HEK293 (cell line): ENCODE results near the gene DDX27.

ENCODE experiments used
- CTCF ChIA-PET: fragments of 350-600 bp; formaldehyde crosslinking; extraction: SDS; loops from one replicate; lab custom pipeline; 2021; ENCODE audit warnings: antibody characterized with exemption; lab: Yijun Ruan, JAX
- POLR2A ChIA-PET: fragments of 300-600 bp; formaldehyde crosslinking; extraction: SDS; loops from one replicate; lab custom pipeline; 2020; ENCODE audit warnings: antibody characterized with exemption, inconsistent platforms; lab: Yijun Ruan, JAX
- H3K27ac ChIP-seq: fragments of 200-500 bp; sonication (Bioruptor generic); 2 replicates; pipeline ENCODE4 v1.5.1; 2014; ENCODE audit warnings: low read depth, low read length, control low read depth, inconsistent platforms; ENCODE audit errors: extremely low read depth
- H3K36me3 ChIP-seq, 2 experiments: fragments of 200-500 bp in 1 of 2; sonication (Bioruptor generic) in 1 of 2; 1 replicate in 1 of 2; 2 replicates in 1 of 2; pipeline ENCODE4 v1.5.1; 2014 to 2017; ENCODE audit warnings: inconsistent platforms in 2 of 2, low read length in 2 of 2; ENCODE audit not compliant: control insufficient read depth in 2 of 2, insufficient read depth in 1 of 2
- H3K4me1 ChIP-seq: fragments of 200-500 bp; sonication (Bioruptor generic); 2 replicates; pipeline ENCODE4 v1.5.1; 2014; ENCODE audit warnings: mild to moderate bottlenecking, low read length, inconsistent platforms; ENCODE audit not compliant: control insufficient read depth, insufficient read depth
- H3K4me3 ChIP-seq: 2 replicates; pipeline ENCODE4 v1.5.1; 2011; ENCODE audit warnings: low read depth, mild to moderate bottlenecking, control low read depth, low read length, moderate library complexity
- H3K9me3 ChIP-seq: fragments of 200-500 bp; sonication (Bioruptor generic); 2 replicates; pipeline ENCODE4 v1.5.1; 2014; ENCODE audit warnings: low read depth, low read length, inconsistent platforms; ENCODE audit not compliant: control insufficient read depth, insufficient read depth
- BCL11A ChIP-seq: fragments of 450-650 bp; formaldehyde crosslinking; IDR thresholded peaks from 2 replicates; pipeline ENCODE4 v1.5.1; 2016; ENCODE audit warnings: low read depth, missing biosample characterization, missing genetic modification characterization
- GLIS1 ChIP-seq: fragments of 450-650 bp; formaldehyde crosslinking; IDR thresholded peaks from 2 replicates; pipeline ENCODE4 v1.5.1; 2016; ENCODE audit warnings: missing biosample characterization, missing genetic modification characterization
- HOXC10 ChIP-seq: sonication (generic); formaldehyde crosslinking; IDR thresholded peaks from 2 replicates; pipeline ENCODE4 v1.8.1; 2023; ENCODE audit warnings: mild to moderate bottlenecking, missing genetic modification reagents
- MYNN ChIP-seq: fragments of 450-650 bp; formaldehyde crosslinking; IDR thresholded peaks from 2 replicates; pipeline ENCODE4 v1.5.1; 2016; ENCODE audit warnings: missing biosample characterization, missing genetic modification characterization, borderline replicate concordance
- MZF1 ChIP-seq: fragments of 450-650 bp; formaldehyde crosslinking; IDR thresholded peaks from 2 replicates; pipeline ENCODE4 v1.5.1; 2017; ENCODE audit warnings: missing biosample characterization, missing genetic modification characterization, borderline replicate concordance
- OVOL3 ChIP-seq: fragments of 450-650 bp; formaldehyde crosslinking; IDR thresholded peaks from 2 replicates; pipeline ENCODE4 v1.5.1; 2016; ENCODE audit warnings: missing biosample characterization, missing genetic modification characterization
- ZBTB1 ChIP-seq: fragments of 450-650 bp; formaldehyde crosslinking; IDR thresholded peaks from 2 replicates; pipeline ENCODE4 v1.5.1; 2016; ENCODE audit warnings: missing biosample characterization, missing genetic modification characterization
- ZEB2 ChIP-seq: fragments of 450-650 bp; formaldehyde crosslinking; IDR thresholded peaks from 2 replicates; pipeline ENCODE4 v1.5.1; 2016; ENCODE audit warnings: missing biosample characterization, missing genetic modification characterization
- ZFP37 ChIP-seq: fragments of 450-650 bp; formaldehyde crosslinking; IDR thresholded peaks from 2 replicates; pipeline ENCODE4 v1.5.1; 2016; ENCODE audit warnings: missing biosample characterization, missing genetic modification characterization
- ZNF114 ChIP-seq: fragments of 450-650 bp; formaldehyde crosslinking; IDR thresholded peaks from 2 replicates; pipeline ENCODE4 v1.5.0; 2017; ENCODE audit warnings: missing biosample characterization, missing genetic modification characterization
- ZNF140 ChIP-seq: fragments of 450-650 bp; formaldehyde crosslinking; IDR thresholded peaks from 2 replicates; pipeline ENCODE4 v1.5.1; 2016; ENCODE audit warnings: missing biosample characterization, missing genetic modification characterization
- ZNF16 ChIP-seq: fragments of 450-650 bp; formaldehyde crosslinking; IDR thresholded peaks from 2 replicates; pipeline ENCODE4 v1.5.1; 2016; ENCODE audit warnings: low read depth, missing biosample characterization, missing genetic modification characterization
- ZNF2 ChIP-seq: fragments of 450-650 bp; formaldehyde crosslinking; IDR thresholded peaks from 2 replicates; pipeline ENCODE4 v1.5.1; 2016; ENCODE audit warnings: missing biosample characterization, missing genetic modification characterization
- ZNF266 ChIP-seq: fragments of 450-650 bp; formaldehyde crosslinking; IDR thresholded peaks from 2 replicates; pipeline ENCODE4 v1.5.1; 2016; ENCODE audit warnings: missing biosample characterization, missing genetic modification characterization, low read depth
- ZNF280D ChIP-seq: fragments of 450-650 bp; formaldehyde crosslinking; IDR thresholded peaks from 2 replicates; pipeline ENCODE4 v1.5.1; 2016; ENCODE audit warnings: missing biosample characterization, missing genetic modification characterization
- ZNF398 ChIP-seq: fragments of 450-650 bp; formaldehyde crosslinking; IDR thresholded peaks from 2 replicates; pipeline ENCODE4 v1.5.1; 2017; ENCODE audit warnings: missing biosample characterization, missing genetic modification characterization
- ZNF544 ChIP-seq: fragments of 450-650 bp; formaldehyde crosslinking; IDR thresholded peaks from 2 replicates; pipeline ENCODE4 v1.5.0; 2017; ENCODE audit warnings: missing biosample characterization, missing genetic modification characterization
- ZNF692 ChIP-seq: fragments of 450-650 bp; formaldehyde crosslinking; IDR thresholded peaks from 2 replicates; pipeline ENCODE4 v1.5.1; 2016; ENCODE audit warnings: missing biosample characterization, missing genetic modification characterization
- ZNF776 ChIP-seq: fragments of 450-650 bp; formaldehyde crosslinking; IDR thresholded peaks from 2 replicates; pipeline ENCODE4 v1.5.0; 2017; ENCODE audit warnings: missing biosample characterization, missing genetic modification characterization, borderline replicate concordance
- ZSCAN18 ChIP-seq: fragments of 450-650 bp; formaldehyde crosslinking; IDR thresholded peaks from 2 replicates; pipeline ENCODE4 v1.5.1; 2016; ENCODE audit warnings: missing biosample characterization, missing genetic modification characterization

The DDX27 gene

GRCh38 chr20:49259284-49259683 lies 40.1 kb downstream of the DDX27 start:
- H3K4me3 ChIP-seq, result no peak overlapping the region
- H3K27ac ChIP-seq, result no peak overlapping the region
- TF ChIP-seq MYNN (tag by site-specific recombination), result no peak
- peaks cover 26 to 85% of the 10 kb centered on the region in 2 experiments; a peak in 2 of 3 replicates for H3K36me3 ChIP-seq
- no peaks in the 10 kb centered on the region for H3K9me3 ChIP-seq
- ChIA-PET POLR2A (no interaction called here), CTCF (interaction anchor here (0.6 kb wide), 1 partner anchor 61 kb away, joined by 6 read pairs; no protein-coding TSS in a partner anchor)
- no peaks in the 10 kb centered on the region for H3K4me1 ChIP-seq

GRCh38 chr20:49259799-49260198 lies 40.6 kb downstream of the DDX27 start:
- TF ChIP-seq ZNF140 (tag by site-specific recombination), result no peak
- TF ChIP-seq ZFP37 (tag by site-specific recombination), result no peak
- no peak for TF ChIP-seq GLIS1 (tag by site-specific recombination)
- TF ChIP-seq ZNF2 (tag by site-specific recombination), result no peak
- no peak for TF ChIP-seq ZEB2 (tag by site-specific recombination)
- TF ChIP-seq ZNF398 (tag by site-specific recombination), result no peak
- TF ChIP-seq ZNF280D (tag by site-specific recombination), result no peak
- no peak for TF ChIP-seq ZNF776 (tag by site-specific recombination)
- no peak for TF ChIP-seq ZNF544 (tag by site-specific recombination)
- no peak for TF ChIP-seq OVOL3 (tag by site-specific recombination)
- no peak for TF ChIP-seq HOXC10 (CRISPR knock-in tag)
- no peak for TF ChIP-seq ZNF266 (tag by site-specific recombination)
- no peak for TF ChIP-seq ZNF692
- no peak for TF ChIP-seq ZBTB1 (tag by site-specific recombination)
- TF ChIP-seq BCL11A (tag by site-specific recombination), result no peak
- TF ChIP-seq ZNF114 (tag by site-specific recombination), result no peak
- no peak for TF ChIP-seq MZF1 (tag by site-specific recombination)
- no peak for TF ChIP-seq ZNF16 (tag by site-specific recombination)
- TF ChIP-seq ZSCAN18, result no peak
- H3K36me3 ChIP-seq, result peaks cover 26 to 85% of the 10 kb centered on the region in 2 experiments; a peak in 2 of 3 replicates
- ChIA-PET POLR2A (no interaction called here), CTCF (interaction anchor here (0.6 to 1.2 kb wide), 3 partner anchors 12 to 61 kb away, joined by 3 to 6 read pairs (median 4); no protein-coding TSS in a partner anchor)
- no peak overlapping the region for H3K4me3 ChIP-seq
- H3K27ac ChIP-seq, result no peak overlapping the region
- no peaks in the 10 kb centered on the region for H3K9me3 ChIP-seq
- H3K4me1 ChIP-seq, result no peaks in the 10 kb centered on the region
